HL-60 (cell line): ENCODE measurements around the gene DAPK1.

Source experiments
- DNase-seq, 2 experiments: peaks; one replicate each; pipeline ENCODE4 v3.0.0-alpha.2; 2010 to 2020; ENCODE audit warnings: low read depth in 1 of 2, low spot score in 1 of 2
- H3K27ac ChIP-seq: fragments of 250-450 bp; sonication (Bioruptor Pico); replicated peaks from 2 replicates; pipeline ENCODE4 v1.5.1; 2020; ENCODE audit warnings: mild to moderate bottlenecking, moderate library complexity
- H3K27me3 ChIP-seq: fragments of 250-450 bp; sonication (Bioruptor Pico); 2 replicates; pipeline ENCODE4 v1.5.1; 2021; ENCODE audit warnings: mild to moderate bottlenecking, moderate library complexity; ENCODE audit not compliant: insufficient read depth, poor library complexity, severe bottlenecking
- H3K4me3 ChIP-seq: replicated peaks from 2 replicates; pipeline ENCODE4 v1.5.1; 2011; ENCODE audit warnings: mild to moderate bottlenecking, control low read depth, low read length; ENCODE audit not compliant: insufficient read depth
- GABPA ChIP-seq: IDR thresholded peaks from 2 replicates; pipeline ENCODE4 v1.6.1; 2012; ENCODE audit warnings: low read depth
- POLR2AphosphoS5 ChIP-seq: IDR thresholded peaks from 2 replicates; pipeline ENCODE4 v1.6.1; 2012; ENCODE audit warnings: low read depth
- SPI1 ChIP-seq: IDR thresholded peaks from 2 replicates; pipeline ENCODE4 v1.6.1; 2012; ENCODE audit warnings: low read depth, mild to moderate bottlenecking, borderline replicate concordance
- long read RNA-seq: library from polyadenylated mRNA; unstranded; transcript quantifications from one replicate; pipeline ENCODE4 v2.0.0, GENCODE V29; 2020
- TF ChIP-seq, protein P1 (sequence below): IDR thresholded peaks from one replicate; pipeline ENCODE4 v1.5.1; 2011; ENCODE audit warnings: low read length, control low read depth, inconsistent platforms; ENCODE audit not compliant: insufficient read depth
- TF ChIP-seq, protein P2 (sequence below): IDR thresholded peaks from 2 replicates; pipeline ENCODE4 v1.6.1; 2012; ENCODE audit warnings: low read depth; ENCODE audit not compliant: insufficient replicate concordance

Gene DAPK1
- long read RNA-seq, result 0 reads

DNA sequence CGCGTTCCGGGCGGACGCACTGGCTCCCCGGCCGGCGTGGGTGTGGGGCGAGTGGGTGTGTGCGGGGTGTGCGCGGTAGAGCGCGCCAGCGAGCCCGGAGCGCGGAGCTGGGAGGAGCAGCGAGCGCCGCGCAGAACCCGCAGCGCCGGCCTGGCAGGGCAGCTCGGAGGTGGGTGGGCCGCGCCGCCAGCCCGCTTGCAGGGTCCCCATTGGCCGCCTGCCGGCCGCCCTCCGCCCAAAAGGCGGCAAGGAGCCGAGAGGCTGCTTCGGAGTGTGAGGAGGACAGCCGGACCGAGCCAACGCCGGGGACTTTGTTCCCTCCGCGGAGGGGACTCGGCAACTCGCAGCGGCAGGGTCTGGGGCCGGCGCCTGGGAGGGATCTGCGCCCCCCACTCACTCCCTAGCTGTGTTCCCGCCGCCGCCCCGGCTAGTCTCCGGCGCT is at the start of gene DAPK1:
TSS of gene DAPK1 (plus strand) at position 264 of the 442 bp plus-strand sequence. CDS start 1,211 bp downstream, outside the sequence.
- no peak for TF ChIP-seq GABPA
- no peak for TF ChIP-seq POLR2AphosphoS5
- TF ChIP-seq, protein P1, sequence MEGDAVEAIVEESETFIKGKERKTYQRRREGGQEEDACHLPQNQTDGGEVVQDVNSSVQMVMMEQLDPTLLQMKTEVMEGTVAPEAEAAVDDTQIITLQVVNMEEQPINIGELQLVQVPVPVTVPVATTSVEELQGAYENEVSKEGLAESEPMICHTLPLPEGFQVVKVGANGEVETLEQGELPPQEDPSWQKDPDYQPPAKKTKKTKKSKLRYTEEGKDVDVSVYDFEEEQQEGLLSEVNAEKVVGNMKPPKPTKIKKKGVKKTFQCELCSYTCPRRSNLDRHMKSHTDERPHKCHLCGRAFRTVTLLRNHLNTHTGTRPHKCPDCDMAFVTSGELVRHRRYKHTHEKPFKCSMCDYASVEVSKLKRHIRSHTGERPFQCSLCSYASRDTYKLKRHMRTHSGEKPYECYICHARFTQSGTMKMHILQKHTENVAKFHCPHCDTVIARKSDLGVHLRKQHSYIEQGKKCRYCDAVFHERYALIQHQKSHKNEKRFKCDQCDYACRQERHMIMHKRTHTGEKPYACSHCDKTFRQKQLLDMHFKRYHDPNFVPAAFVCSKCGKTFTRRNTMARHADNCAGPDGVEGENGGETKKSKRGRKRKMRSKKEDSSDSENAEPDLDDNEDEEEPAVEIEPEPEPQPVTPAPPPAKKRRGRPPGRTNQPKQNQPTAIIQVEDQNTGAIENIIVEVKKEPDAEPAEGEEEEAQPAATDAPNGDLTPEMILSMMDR, result no peak
- TF ChIP-seq, protein P2, sequence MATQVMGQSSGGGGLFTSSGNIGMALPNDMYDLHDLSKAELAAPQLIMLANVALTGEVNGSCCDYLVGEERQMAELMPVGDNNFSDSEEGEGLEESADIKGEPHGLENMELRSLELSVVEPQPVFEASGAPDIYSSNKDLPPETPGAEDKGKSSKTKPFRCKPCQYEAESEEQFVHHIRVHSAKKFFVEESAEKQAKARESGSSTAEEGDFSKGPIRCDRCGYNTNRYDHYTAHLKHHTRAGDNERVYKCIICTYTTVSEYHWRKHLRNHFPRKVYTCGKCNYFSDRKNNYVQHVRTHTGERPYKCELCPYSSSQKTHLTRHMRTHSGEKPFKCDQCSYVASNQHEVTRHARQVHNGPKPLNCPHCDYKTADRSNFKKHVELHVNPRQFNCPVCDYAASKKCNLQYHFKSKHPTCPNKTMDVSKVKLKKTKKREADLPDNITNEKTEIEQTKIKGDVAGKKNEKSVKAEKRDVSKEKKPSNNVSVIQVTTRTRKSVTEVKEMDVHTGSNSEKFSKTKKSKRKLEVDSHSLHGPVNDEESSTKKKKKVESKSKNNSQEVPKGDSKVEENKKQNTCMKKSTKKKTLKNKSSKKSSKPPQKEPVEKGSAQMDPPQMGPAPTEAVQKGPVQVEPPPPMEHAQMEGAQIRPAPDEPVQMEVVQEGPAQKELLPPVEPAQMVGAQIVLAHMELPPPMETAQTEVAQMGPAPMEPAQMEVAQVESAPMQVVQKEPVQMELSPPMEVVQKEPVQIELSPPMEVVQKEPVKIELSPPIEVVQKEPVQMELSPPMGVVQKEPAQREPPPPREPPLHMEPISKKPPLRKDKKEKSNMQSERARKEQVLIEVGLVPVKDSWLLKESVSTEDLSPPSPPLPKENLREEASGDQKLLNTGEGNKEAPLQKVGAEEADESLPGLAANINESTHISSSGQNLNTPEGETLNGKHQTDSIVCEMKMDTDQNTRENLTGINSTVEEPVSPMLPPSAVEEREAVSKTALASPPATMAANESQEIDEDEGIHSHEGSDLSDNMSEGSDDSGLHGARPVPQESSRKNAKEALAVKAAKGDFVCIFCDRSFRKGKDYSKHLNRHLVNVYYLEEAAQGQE, result no peak
- no peak for TF ChIP-seq SPI1
- H3K27ac ChIP-seq, result no peak within 1 kb of the TSS
- peaks cover 18% of the 10 kb centered on the region for H3K27me3 ChIP-seq
- no peak for DNase-seq
- peak within 1 kb of the TSS; percentile 31 for H3K4me3 ChIP-seq

DNA sequence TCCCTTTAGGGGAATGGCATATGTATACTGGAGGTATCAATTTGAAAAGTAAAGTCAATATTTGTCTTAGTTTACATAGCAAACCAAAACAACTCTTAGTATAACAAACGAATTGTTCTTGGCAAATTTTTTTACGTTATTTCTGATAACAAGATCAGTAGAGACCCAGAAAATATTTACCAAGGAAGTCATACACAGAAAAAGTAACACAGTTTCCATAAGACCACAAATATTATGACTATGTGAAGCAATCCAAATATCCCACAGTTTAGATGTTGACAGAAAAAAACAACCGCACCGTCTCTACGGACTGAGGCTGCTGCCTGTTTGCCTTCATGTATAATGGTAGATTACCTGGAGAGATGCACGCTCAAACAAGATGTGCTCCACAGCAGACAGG is 46.5 kb upstream of the DAPK1 start:
- TF ChIP-seq, protein P2, result no peak
- no peak for TF ChIP-seq SPI1
- TF ChIP-seq, protein P1, result no peak
- no peak for TF ChIP-seq POLR2AphosphoS5
- TF ChIP-seq GABPA, result no peak
- no peaks in the 10 kb centered on the region for H3K27me3 ChIP-seq
- DNase-seq, result no peak
- H3K4me3 ChIP-seq, result no peak overlapping the region
- no peak overlapping the region for H3K27ac ChIP-seq

DNA sequence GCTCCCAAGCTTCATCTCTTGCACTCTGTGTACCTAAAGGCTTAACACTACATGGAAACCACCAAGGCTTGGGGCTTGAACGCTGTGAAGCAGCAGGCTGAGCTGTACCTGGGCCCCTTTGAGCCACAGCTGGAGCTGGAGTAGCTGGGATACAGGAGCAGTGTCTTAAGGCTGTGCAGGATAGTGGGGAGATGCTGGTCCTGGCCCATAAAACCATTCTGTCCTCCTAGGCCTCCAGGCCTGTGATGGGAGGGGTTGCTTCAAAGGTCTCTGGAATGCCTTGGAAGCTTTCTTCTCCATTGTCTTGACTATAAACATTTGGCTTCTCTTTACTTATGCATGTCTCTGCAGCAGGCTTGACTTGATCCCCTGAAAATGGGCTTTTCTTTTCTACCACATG is 42.3 kb upstream of the DAPK1 start:
- Histone ChIP-seq H3K4me3 (no peak overlapping the region), H3K27ac (no peak overlapping the region), H3K27me3 (no peaks in the 10 kb centered on the region)
- no peak for DNase-seq
- TF ChIP-seq SPI1 (no peak), POLR2AphosphoS5 (no peak), GABPA (no peak)
- TF ChIP-seq, protein P2, result no peak
- TF ChIP-seq, protein P1, result no peak
